Transverse colon (tissue), 4 donors: ENCODE results near the gene GARIN5B. TPM values are rescaled to one million over a fixed set of nuclear protein-coding genes. Genes with fewer than 3 reads are reported as not detected.

ENCODE experiments used
- DNase-seq: peaks from one replicate; pipeline ENCODE4 v3.0.0-alpha.2; 2019
- H3K27ac ChIP-seq, 4 donors: fragments of 200-600 bp; sonication (generic); 2 replicates each; pipeline ENCODE4 v1.5.1; 2016 to 2018; ENCODE audit warnings: inconsistent platforms in 4 of 4
- H3K27me3 ChIP-seq: fragments of 200-600 bp; sonication (generic); 2 replicates; pipeline ENCODE4 v1.5.1; 2017; ENCODE audit warnings: inconsistent platforms
- H3K36me3 ChIP-seq, 4 donors: fragments of 200-600 bp; sonication (generic); 2 replicates each; pipeline ENCODE4 v1.5.1; 2017 to 2019; ENCODE audit warnings: inconsistent platforms in 4 of 4
- H3K4me1 ChIP-seq, 4 donors: fragments of 200-600 bp; sonication (generic); 2 replicates each; pipeline ENCODE4 v1.5.1; 2017 to 2020; ENCODE audit warnings: inconsistent platforms in 4 of 4
- H3K4me3 ChIP-seq, 4 donors: fragments of 200-600 bp; sonication (generic); 1 replicate in 1 of 4; 2 replicates in 3 of 4; pipeline versions ENCODE4 v1.5.1 to v1.6.1; 2017 to 2019; ENCODE audit warnings: inconsistent platforms in 4 of 4
- H3K9me3 ChIP-seq, 2 donors: fragments of 200-600 bp; sonication (generic); 2 replicates each; pipeline ENCODE4 v1.5.1; 2017 to 2019; ENCODE audit warnings: inconsistent platforms in 2 of 2
- CTCF ChIP-seq, 5 experiments: fragments of 200-600 bp in 3 of 5; fragments of 450-650 bp in 2 of 5; sonication (generic) in 3 of 5; IDR thresholded peaks; 1 replicate in 2 of 5; 2 replicates in 3 of 5; pipeline ENCODE4 v1.5.1; 2016 to 2017; ENCODE audit warnings: antibody characterized with exemption in 5 of 5, inconsistent platforms in 3 of 5, mild to moderate bottlenecking in 2 of 5, moderate library complexity in 1 of 5
- EP300 ChIP-seq: sonication (generic); formaldehyde crosslinking; IDR thresholded peaks from one replicate; pipeline ENCODE4 v1.6.1; 2017; ENCODE audit warnings: antibody characterized with exemption, low read depth
- POLR2A ChIP-seq: fragments of 450-650 bp; IDR thresholded peaks from one replicate; pipeline ENCODE4 v1.6.1; 2016; ENCODE audit warnings: antibody characterized with exemption, mild to moderate bottlenecking, moderate library complexity
- POLR2AphosphoS5 ChIP-seq, 3 donors: sonication (generic); formaldehyde crosslinking; IDR thresholded peaks; one replicate each; pipeline ENCODE4 v1.6.1; 2016; ENCODE audit warnings: antibody characterized with exemption in 3 of 3
- WGBS, 2 donors: methylation state at CpG; one replicate each; pipeline ENCODE4 v1.1.5; 2018; ENCODE audit warnings: low coverage in 1 of 2; 5-methylcytosine and 5-hydroxymethylcytosine counted together
- in situ Hi-C, 4 donors: fragments of 200-750 bp; cut with MboI; loops; one replicate each; pipeline versions ENCODE4 v1.15.0 to v1.15.1; 2017; ENCODE audit warnings: low sequenced_read_pairs in 3 of 4, low pct_ligation_motif_present in 1 of 4, low pct_unique_long_range_greater_than_20kb in 1 of 4
- intact Hi-C: fragments of 100-400 bp; cut with DNase I; formaldehyde crosslinking; loops from one replicate; pipeline ENCODE4 v1.15.1; 2023; ENCODE audit warnings: low total_unique reads
- total RNA-seq, 4 donors: library from RNA; depleted of rRNA; stranded (reverse); fragments of >200 nt; gene quantifications; one replicate each; pipeline ENCODE4 v1.1.0, GENCODE V29; 2016

The GARIN5B gene
- total RNA-seq, 4 donors from 2014 or later = not detected

- Histone ChIP-seq H3K36me3 (no peaks in the 10 kb centered on the region), H3K9me3 (no peaks in the 10 kb centered on the region), H3K4me3 (no peak overlapping the region), H3K27ac (no peak overlapping the region), H3K4me1 (no peaks in the 10 kb centered on the region), H3K27me3 (peaks cover 14% of the 10 kb centered on the region)
- DNase-seq = no peak
- WGBS, 2 donors = 85% methylated on average over 16 of the region's 16 CpGs; no CpG with 5 or more reads in 1 of the 2 donors
- intact Hi-C loops (no loop called here), in situ Hi-C loops (no loop called here)
- TF ChIP-seq POLR2AphosphoS5 (IDR thresholded peaks at IDR 0.05) = no peak
- TF ChIP-seq CTCF (IDR thresholded peaks at IDR 0.05) = no peak
- TF ChIP-seq EP300 = no peak
- no peak for TF ChIP-seq POLR2A
Observed at GRCh38 chr19:55360902-55361301, 2.2 kb downstream of the GARIN5B start.

- H3K9me3 ChIP-seq = no peaks in the 10 kb centered on the region
- no peak for TF ChIP-seq EP300
- TF ChIP-seq POLR2AphosphoS5 (IDR thresholded peaks at IDR 0.05) = no peak
- no peak for TF ChIP-seq CTCF (IDR thresholded peaks at IDR 0.05)
- TF ChIP-seq POLR2A = no peak
- intact Hi-C loops = no loop called here
- H3K4me1 ChIP-seq = peaks cover 6 to 11% (median 6%) of the 10 kb centered on the region in 4 donors
- DNase-seq = no peak
- in situ Hi-C loops = no loop called here
- H3K4me3 ChIP-seq = no peak overlapping the region
- peaks cover 31% of the 10 kb centered on the region for H3K27me3 ChIP-seq
- no peak overlapping the region for H3K27ac ChIP-seq
- WGBS, 2 donors = 77 to 79% methylated on average over 7 to 32 of the region's 32 CpGs
- H3K36me3 ChIP-seq = no peaks in the 10 kb centered on the region
Observed at GRCh38 chr19:55358943-55359908, 3.8 kb downstream of the GARIN5B start.

GRCh38 chr19:55358493-55358892, 4.6 kb downstream of the GARIN5B start:
- peaks cover 8 to 18% (median 13%) of the 10 kb centered on the region in 4 donors for H3K4me1 ChIP-seq
- no peaks in the 10 kb centered on the region for H3K36me3 ChIP-seq
- H3K27me3 ChIP-seq = peaks cover 39% of the 10 kb centered on the region
- no peaks in the 10 kb centered on the region for H3K9me3 ChIP-seq
- no peak for DNase-seq
- TF ChIP-seq EP300 = no peak
- no peak for TF ChIP-seq CTCF (IDR thresholded peaks at IDR 0.05)
- TF ChIP-seq POLR2A = no peak
- no peak for TF ChIP-seq POLR2AphosphoS5 (IDR thresholded peaks at IDR 0.05)
- WGBS, 2 donors = 96% methylated on average over 19 of the region's 19 CpGs; no CpG with 5 or more reads in 1 of the 2 donors
- no peak overlapping the region for H3K27ac ChIP-seq
- intact Hi-C loops = no loop called here
- in situ Hi-C loops = no loop called here
- H3K4me3 ChIP-seq = no peak overlapping the region

GRCh38 chr19:55355213-55355821, 7.7 kb downstream of the GARIN5B start:
- Histone ChIP-seq H3K4me3 (no peak overlapping the region), H3K9me3 (no peaks in the 10 kb centered on the region), H3K4me1 (peaks cover 17 to 39% (median 19%) of the 10 kb centered on the region in 4 donors), H3K27me3 (peaks cover 63% of the 10 kb centered on the region), H3K27ac (no peak overlapping the region), H3K36me3 (no peaks in the 10 kb centered on the region)
- TF ChIP-seq EP300 (no peak), POLR2A (no peak), CTCF (IDR thresholded peaks at IDR 0.05) (no peak), POLR2AphosphoS5 (IDR thresholded peaks at IDR 0.05) (no peak)
- DNase-seq = no peak
- intact Hi-C loops = no loop called here
- in situ Hi-C loops = no loop called here
- 27% methylated on average over 8 of the region's 13 CpGs; no CpG with 5 or more reads in 1 of the 2 donors for WGBS, 2 donors
